Transverse colon (tissue), 4 donors: ENCODE measurements around the gene C2orf80. TPM values are rescaled to one million over a fixed set of nuclear protein-coding genes. Genes with fewer than 3 reads are reported as not detected.

Experiments
- total RNA-seq, 4 donors: library from RNA; depleted of rRNA; stranded (reverse); fragments of >200 nt; gene quantifications; one replicate each; pipeline ENCODE4 v1.1.0, GENCODE V29; 2016

Gene C2orf80
- total RNA-seq, 4 donors from 2014 or later = not detected

Other genes with a start within 250 kb of the C2orf80 start
- 10 to 100 TPM; 19.1 to 26.5 (median 24.0) TPM for gene PLEKHM3, start 164.5 kb downstream of the C2orf80 start, total RNA-seq
- gene CRYGD, start 65.5 kb downstream of the C2orf80 start, total RNA-seq = not detected
- gene CRYGC, start 60.2 kb downstream of the C2orf80 start, total RNA-seq = not detected
- not detected for gene CRYGB, start 43.9 kb downstream of the C2orf80 start, total RNA-seq
- gene CRYGA, start 26.4 kb downstream of the C2orf80 start, total RNA-seq = not detected
- gene IDH1, start 65.0 kb upstream of the C2orf80 start, total RNA-seq = 100 to 1,000 TPM in 3 of 4 donors, 10 to 100 TPM in 1; 47.9 to 164 (median 136) TPM
- 10 to 100 TPM; 11.9 to 35.6 (median 18.0) TPM for gene PIKFYVE, start 76.2 kb upstream of the C2orf80 start, total RNA-seq
- gene PTH2R, start 216.8 kb upstream of the C2orf80 start, total RNA-seq = not detected